ENCODE measurements around the gene H3-3A. TPM values are rescaled to one million over a fixed set of nuclear protein-coding genes. Genes with fewer than 3 reads are reported as not detected.

The H3-3A gene
- total RNA-seq, 1 experiment from 2014 or later: 1,129 TPM

DNA sequence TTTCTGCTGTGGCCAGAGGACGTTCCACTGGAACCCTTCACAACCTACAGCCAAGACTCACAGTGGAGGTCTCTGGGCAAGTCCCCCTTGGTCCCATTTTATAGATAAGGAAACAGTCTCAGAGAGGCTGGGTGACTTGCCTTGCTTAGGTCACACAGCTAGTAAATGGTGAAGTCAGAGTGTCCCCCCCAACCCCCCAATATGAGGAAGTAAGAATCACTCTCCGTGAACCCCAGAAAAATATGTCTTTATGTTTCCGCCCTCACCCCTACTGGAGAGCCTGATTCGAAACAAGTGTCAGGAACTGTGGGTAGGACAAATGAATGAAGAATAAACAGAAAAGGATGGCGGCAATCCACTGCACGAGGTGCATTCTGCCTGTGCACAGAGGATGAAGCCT is 56.7 kb downstream of the H3-3A start:
- no peak overlapping the region for H2BK20ac ChIP-seq (ENCODE audit: low read depth, low read length, poor library complexity, severe bottlenecking)
- H3K36me3 Mint-ChIP-seq (ENCODE audit: insufficient read depth in 1 of 3, low read depth in 3 of 3): peaks cover 0 to 4% (median 0%) of the 10 kb centered on the region in 3 experiments; a peak in 3 of 7 replicates

More for the DNA sequence above, 56.7 kb downstream of the H3-3A start:
- WGBS (ENCODE audit: extremely low coverage, insufficient read length, low lambda C conversion rate): no CpG with 5 or more reads among the region's 6 CpGs
- H2BK120ac ChIP-seq (ENCODE audit: low read depth, low read length, poor library complexity, severe bottlenecking): no peak overlapping the region
- H2AK5ac ChIP-seq (ENCODE audit: insufficient read length, low read length): no peak overlapping the region
- no peak overlapping the region for H3K56ac ChIP-seq (ENCODE audit: insufficient read length, low read depth, low read length)
- H4K5ac ChIP-seq (ENCODE audit: insufficient read length, low read depth, low read length): no peak overlapping the region
- no peak overlapping the region for H4K91ac ChIP-seq (ENCODE audit: insufficient read length, low read depth, low read length)
- H3K18ac ChIP-seq (ENCODE audit: insufficient read length, low read depth, low read length): no peak overlapping the region
- no peak overlapping the region for H2BK5ac ChIP-seq (ENCODE audit: insufficient read length, low read length)
- H3K4me2 ChIP-seq (ENCODE audit: insufficient read depth, insufficient read length, low read length): no peak overlapping the region
- Mint-ChIP-seq H3K27me3 (ENCODE audit: low read depth) (peaks cover 24% of the 10 kb centered on the region), H3K4me3 (no peak overlapping the region), H3K27ac (no peak overlapping the region), H3K4me1 (peaks cover 36 to 48% of the 10 kb centered on the region in 2 experiments), H3K9me3 (peaks cover 4 to 6% of the 10 kb centered on the region in 2 experiments; a peak in 4 of 5 replicates)
- H3K27ac ChIP-seq (ENCODE audit: insufficient read length, low read depth, low read length): no peak overlapping the region
- H2BK12ac ChIP-seq (ENCODE audit: insufficient read length, low read depth, low read length): no peak overlapping the region
- H3K23me2 ChIP-seq (ENCODE audit: insufficient read length, low read depth, low read length, poor library complexity, severe bottlenecking): peaks cover 8% of the 10 kb centered on the region
- no peak overlapping the region for H3K4ac ChIP-seq (ENCODE audit: low read depth, low read length)
- H2AFZ ChIP-seq (ENCODE audit: low read length): no peak overlapping the region
- H3K4me1 ChIP-seq (ENCODE audit: insufficient read depth, low read length): peaks cover 2% of the 10 kb centered on the region; the same call in 1 of the 2 replicates
- H3K23ac ChIP-seq (ENCODE audit: insufficient read length, low read depth, low read length): no peak overlapping the region
- DNase-seq: no peak
- H3K27me3 ChIP-seq (ENCODE audit: insufficient read depth, low read length): no peaks in the 10 kb centered on the region; the same call in 1 of the 2 replicates
- TF ChIP-seq CTCF (conservative IDR thresholded peaks at IDR 0.05): no peak
- no peak overlapping the region for H3T11ph ChIP-seq (ENCODE audit: low read length)
- H3K79me1 ChIP-seq (ENCODE audit: insufficient read depth, low read depth, low read length, poor library complexity, severe bottlenecking): no peaks in the 10 kb centered on the region
- no peaks in the 10 kb centered on the region for H3K79me2 ChIP-seq (ENCODE audit: insufficient read depth, low read length)
- no peak overlapping the region for H3K14ac ChIP-seq (ENCODE audit: insufficient read depth, low read length)
- H3K9ac ChIP-seq (ENCODE audit: extremely low read depth, insufficient read length, low read length): no peak overlapping the region
- no peak overlapping the region for H2BK15ac ChIP-seq (ENCODE audit: low read depth, low read length)
- H4K20me1 ChIP-seq (ENCODE audit: control insufficient read depth, insufficient read depth, insufficient read length): no peaks in the 10 kb centered on the region
- no peak overlapping the region for H4K8ac ChIP-seq (replicated peaks; ENCODE audit: insufficient read length, low read depth, low read length)
- no peaks in the 10 kb centered on the region for H3K9me3 ChIP-seq (ENCODE audit: control insufficient read depth, low read depth, low read length)
